AML-193 (cell line): ENCODE results near the gene KCNK1.
"Not testable (repeated sequence)": the region's sequence is repeated elsewhere in the genome, so short reads cannot be mapped to it uniquely, and the experiment has no call there.

ENCODE experiments used
- DNase-seq, 2 experiments: peaks; one replicate each; lab custom pipeline; 2025; lab: John Stamatoyannopoulos, UW

Gene KCNK1

DNA sequence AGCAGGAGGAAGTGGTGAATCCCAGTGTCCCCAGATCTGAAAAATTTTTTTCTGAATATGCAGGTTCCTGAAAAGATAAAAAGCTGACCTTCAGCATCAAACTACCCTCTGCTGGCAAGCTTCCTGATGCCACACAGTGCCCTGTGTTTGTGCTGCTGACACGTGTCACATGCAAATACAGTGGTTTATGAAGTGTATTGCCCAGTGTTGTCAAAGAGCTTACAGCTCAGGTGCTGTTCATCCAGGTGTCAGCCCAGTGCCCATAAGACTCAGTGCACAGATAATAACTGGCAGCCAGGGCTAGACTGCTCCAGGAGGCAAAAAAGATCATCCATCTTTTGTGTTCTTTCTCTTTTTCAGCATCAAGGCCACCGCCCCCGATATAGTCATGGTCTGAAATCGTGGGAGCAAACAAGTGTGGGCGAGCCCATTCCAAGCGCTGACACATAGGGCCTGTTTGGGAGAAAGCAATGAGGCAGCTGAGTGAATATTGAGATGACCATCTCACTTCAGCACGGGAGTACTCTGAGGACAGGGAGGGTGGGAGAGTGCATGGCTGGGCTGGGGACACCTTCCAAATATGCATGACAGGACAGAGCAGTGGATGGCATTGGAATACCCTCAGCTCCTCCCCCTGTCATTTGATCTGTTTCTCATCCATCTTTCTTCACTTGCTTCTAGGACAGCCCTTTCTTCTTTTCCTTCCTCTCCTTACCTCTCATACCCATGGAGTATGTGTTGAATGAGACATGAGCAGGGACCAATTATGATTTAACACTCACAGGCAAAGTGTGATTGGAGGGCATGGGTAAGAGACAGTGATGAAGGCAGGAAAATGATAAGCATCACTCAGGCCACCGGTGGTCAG lies 6.4 kb upstream of the KCNK1 start:
- DNase-seq: no peak

- no peak for DNase-seq
Measured at GRCh38 chr1:233608988-233609387, 4.9 kb upstream of the KCNK1 start.

GRCh38 chr1:233609926-233610325 lies 4.0 kb upstream of the KCNK1 start:
- no peak for DNase-seq

GRCh38 chr1:233610628-233611027 lies 3.3 kb upstream of the KCNK1 start:
- no peak for DNase-seq

DNA sequence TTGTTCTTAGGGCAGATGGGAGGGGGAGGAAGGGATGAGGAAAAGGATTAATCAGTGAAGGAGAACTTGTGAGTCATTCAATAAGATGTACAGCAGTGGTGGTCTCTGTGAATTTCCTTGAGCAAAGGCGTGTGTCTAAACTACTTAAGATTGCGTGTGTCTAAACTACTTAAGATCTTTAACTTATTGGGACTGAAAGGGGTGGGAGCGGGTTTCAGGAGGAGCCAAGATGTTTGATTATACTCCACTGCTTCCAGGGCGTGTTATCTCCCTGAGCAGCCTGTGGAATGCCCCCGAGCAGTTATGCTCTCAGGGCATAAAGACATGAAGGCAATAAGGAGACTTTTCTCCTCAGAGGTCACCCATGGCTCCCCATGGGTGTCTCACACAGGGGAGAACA lies 2.5 kb upstream of the KCNK1 start:
- not testable (repeated sequence) for DNase-seq

DNA sequence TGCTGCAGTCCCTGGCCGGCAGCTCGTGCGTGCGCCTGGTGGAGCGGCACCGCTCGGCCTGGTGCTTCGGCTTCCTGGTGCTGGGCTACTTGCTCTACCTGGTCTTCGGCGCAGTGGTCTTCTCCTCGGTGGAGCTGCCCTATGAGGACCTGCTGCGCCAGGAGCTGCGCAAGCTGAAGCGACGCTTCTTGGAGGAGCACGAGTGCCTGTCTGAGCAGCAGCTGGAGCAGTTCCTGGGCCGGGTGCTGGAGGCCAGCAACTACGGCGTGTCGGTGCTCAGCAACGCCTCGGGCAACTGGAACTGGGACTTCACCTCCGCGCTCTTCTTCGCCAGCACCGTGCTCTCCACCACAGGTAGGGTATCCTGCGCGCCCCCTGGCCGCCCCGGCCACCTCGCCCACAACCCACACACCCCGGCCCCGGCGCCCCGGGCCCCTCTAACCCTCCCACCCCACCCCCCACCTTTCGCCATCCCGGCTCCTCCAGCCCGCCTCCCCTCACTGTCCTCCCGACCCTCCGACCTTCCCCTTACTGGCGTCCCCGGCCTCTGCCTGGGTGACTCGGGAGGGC lies 352 bp downstream of the KCNK1 start:
- DNase-seq: no peak

DNA sequence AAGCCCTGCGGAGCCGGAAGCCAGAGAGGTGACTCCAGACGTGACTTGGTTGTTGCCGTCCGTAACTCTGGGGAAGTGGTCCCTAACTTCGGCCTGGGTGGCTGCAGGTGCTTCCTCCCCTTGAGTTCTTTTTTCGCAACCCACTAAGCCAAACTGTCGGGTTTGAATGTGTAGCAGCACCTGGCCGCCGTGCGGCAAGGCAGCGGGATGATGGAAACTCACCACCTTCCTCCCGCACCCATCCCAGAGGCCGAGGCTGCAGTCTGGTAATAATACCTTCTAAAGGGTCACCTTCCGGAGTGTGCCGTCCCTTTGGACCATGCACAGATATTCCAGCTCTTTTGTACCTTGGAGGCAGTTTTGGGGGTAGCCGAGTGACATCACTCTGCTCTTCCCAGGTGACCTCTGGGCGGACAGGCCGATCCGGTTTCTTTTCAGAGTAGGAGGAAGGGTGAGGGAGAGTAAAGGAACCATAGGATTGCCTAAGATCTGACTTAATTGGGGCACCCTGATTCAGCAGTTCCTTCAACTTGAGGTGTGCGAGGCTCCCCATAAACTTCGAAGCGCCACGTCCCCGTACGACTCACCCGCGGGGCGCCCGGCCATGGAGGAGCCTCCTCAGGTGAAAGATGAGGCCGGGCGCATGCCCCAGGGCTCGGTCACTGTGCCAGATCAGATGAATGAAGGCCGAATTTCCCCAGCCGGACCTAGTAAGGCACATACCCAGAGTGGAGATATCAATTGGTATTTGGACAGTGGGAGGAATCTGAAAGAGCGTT lies 1.0 kb downstream of the KCNK1 start:
- no peak for DNase-seq

DNA sequence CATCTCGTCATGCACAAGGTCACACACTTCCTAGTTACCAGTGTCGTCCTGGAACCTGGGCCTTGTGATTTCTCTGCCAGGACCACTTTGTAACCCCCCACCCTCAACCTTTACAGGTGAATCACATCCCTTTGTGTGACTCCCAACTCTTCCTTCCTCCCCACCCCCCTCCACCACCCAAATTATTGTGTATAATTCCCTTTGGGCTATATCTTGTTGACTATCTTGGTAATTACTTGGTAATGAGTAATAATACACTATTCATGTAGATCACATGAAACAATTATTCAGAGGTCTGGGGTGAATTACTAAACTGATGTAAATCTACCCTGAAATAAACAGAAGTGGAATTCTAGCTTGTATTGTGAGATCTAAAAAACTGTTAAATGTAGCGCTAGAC lies 1.7 kb downstream of the KCNK1 start:
- no peak for DNase-seq

GRCh38 chr1:233617025-233617424 lies 3.1 kb downstream of the KCNK1 start:
- DNase-seq: no peak

DNA sequence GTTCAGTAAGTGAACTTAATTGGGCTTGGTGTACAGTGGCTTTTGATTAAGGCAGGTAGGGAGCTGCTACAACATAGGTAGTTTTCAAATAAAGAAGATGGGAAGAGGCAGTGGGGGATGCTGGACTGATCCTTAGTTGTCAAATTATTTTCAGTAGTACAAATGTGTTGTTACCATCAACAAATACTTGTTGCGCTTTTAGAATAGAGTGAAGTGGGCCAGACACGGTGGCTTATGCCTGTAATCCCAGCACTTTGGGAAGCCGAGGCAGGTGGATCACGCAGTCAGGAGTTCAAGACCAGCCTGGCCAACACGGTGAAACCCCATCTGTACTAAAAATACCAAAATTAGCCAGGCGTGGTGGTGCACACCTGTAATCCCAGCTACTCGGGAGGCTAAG lies 5.5 kb downstream of the KCNK1 start:
- not testable (repeated sequence) for DNase-seq

DNA sequence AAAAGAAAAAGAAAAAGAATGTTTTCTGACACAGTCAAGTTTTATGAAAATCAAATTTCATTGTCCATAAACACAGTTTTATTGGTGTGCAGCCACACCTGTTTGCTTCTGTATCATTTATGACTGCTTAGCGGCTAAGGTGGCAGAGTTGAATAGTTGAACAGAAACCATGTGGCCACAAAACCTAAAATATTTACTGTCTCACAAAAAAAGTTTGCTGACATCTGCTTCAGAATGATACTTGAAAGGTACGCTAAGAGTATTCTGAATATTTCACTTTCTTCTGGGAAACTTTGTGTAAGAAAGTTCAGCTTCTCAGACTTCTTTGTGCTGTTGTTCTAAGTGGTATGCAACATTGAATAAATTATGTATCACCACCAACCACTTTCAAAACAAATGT lies 6.2 kb downstream of the KCNK1 start:
- no peak for DNase-seq

- DNase-seq: no peak
Measured at GRCh38 chr1:233621923-233622322, 8.0 kb downstream of the KCNK1 start.

- no peak for DNase-seq
Measured at GRCh38 chr1:233624289-233624688, 10.4 kb downstream of the KCNK1 start.

DNA sequence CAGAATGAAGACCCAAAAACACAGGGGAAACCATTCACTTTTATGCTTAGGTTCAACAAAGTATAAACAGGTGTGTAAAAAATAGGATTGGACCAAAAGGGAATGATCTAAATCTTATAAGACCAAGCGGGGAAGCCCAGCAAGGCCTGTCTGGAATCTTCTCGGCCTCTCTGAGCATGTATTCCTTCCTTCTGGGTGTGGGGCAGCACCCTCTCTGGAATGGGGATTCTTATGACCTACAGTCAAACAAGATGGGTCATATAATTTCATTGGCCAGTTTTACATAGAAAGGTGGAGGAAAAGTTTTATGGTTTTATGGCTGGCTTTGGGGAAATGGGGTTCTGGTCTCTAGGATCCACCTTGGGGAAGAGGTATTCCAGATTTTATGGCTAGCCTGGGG lies 11.2 kb downstream of the KCNK1 start:
- no peak for DNase-seq

GRCh38 chr1:233625510-233625981 lies 11.6 kb downstream of the KCNK1 start:
- DNase-seq: no peak

GRCh38 chr1:233627376-233627775 lies 13.5 kb downstream of the KCNK1 start:
- no peak for DNase-seq

DNA sequence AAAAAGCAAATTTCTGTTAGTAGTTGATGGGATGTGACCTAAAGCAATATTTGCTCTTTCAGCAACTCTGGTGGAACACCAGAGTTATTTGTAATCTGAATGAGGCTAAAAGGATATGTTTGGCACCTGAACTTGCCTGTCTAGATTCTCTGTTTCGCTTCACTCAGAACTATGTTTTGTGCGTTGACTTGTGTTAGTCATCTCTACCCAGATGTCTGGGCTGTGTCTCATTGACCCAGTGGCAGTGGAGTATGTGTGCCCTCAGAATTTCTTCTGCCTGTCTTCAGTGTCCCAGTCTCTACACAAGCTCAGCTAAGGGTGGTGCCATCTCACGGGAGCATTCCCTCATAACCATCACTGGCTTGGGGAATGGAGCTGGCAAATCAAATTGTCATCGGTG lies 13.9 kb downstream of the KCNK1 start:
- no peak for DNase-seq

GRCh38 chr1:233629305-233629935 lies 15.5 kb downstream of the KCNK1 start:
- no peak for DNase-seq

DNA sequence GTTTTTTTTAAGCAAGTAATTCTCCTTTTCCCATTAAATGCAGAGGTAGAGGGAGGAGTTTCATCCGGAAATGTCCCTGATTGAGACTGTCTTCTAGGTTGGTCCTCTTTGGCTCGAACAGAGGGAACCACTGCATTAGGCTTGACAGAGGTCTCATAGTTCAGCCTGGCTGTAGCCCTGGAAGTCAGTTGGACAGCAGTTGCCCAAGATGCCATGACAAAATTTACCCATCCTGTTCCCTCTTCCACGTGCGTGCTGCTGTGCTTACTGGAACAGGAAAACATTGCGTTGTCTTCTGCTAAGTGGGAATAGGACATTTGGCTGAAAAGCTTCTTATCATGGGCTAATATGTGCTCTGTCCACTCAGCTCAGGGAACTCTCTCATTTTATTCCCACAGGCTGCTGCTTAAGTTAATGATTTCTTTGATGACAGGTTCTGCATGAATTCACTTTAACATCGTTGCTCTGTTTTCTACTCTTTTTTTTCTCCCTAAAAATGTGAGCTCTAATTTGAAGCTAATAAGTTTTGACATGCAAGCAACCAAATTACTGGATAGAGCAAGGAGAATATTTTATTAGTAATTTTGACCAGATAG lies 18.0 kb downstream of the KCNK1 start:
- DNase-seq: no peak

- DNase-seq: no peak
Measured at GRCh38 chr1:233632436-233632835, 18.5 kb downstream of the KCNK1 start.

DNA sequence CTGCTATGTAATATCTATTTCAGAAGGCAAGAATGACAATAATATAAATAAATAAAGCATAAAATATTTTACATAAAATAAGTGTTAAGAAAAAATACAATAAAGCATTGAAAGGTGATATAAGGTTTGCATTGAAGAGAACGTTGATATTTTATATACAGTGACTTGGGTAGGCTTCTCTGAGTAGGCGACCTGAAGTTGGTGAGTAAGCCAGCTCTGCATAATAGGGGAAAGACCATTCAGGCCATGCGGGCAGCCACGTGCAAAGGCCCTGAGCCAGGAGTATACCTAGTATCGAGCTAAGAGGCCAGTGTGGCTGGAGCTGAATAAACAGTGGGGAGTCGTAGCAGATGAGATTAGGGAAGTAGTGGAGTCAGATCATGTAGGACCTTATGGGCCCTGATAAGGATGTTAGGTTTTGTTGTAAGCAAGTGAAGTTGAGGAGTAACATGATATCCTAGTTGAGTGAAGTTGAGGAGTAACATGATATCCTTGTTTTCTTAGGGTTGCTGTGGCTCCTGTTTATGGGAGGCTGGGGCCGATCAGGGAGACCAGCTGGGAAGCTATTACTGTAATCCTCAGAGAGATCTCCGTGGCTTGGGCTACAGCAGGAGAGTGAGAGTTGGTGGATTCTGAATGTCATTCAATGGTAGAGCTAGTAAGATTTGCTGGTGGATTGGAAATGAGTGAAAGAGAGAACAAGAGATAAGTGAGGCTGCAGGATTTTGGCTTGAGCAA lies 22.0 kb downstream of the KCNK1 start:
- no peak for DNase-seq
